ENCODE data around the gene KCNK6. TPM values are rescaled to one million over a fixed set of nuclear protein-coding genes. Genes with fewer than 3 reads are reported as not detected.

Gene KCNK6
- total RNA-seq, 4 donors from 2014 or later = 7.4 to 19.3 (median 12.3) TPM

GRCh38 chr19:38289955-38290354 lies 29.7 kb upstream of the KCNK6 start:
- Histone ChIP-seq H3K27ac (no peak overlapping the region), H3K36me3 (peaks cover 0 to 69% (median 0%) of the 10 kb centered on the region in 3 donors), H3K27me3 (no peaks in the 10 kb centered on the region), H3K9me3 (no peaks in the 10 kb centered on the region), H3K4me1 (no peaks in the 10 kb centered on the region), H3K4me3 (no peak overlapping the region)
- no peak for DNase-seq
- no peak for TF ChIP-seq POLR2A (IDR thresholded peaks at IDR 0.05)
- no peak for TF ChIP-seq CTCF (IDR thresholded peaks at IDR 0.05)

GRCh38 chr19:38290631-38291147 lies 29.0 kb upstream of the KCNK6 start:
- Histone ChIP-seq H3K4me3 (no peak overlapping the region), H3K27me3 (no peaks in the 10 kb centered on the region), H3K36me3 (peaks cover 0 to 64% (median 0%) of the 10 kb centered on the region in 3 donors), H3K9me3 (no peaks in the 10 kb centered on the region), H3K4me1 (no peaks in the 10 kb centered on the region), H3K27ac (no peak overlapping the region)
- no peak for DNase-seq
- TF ChIP-seq POLR2A (IDR thresholded peaks at IDR 0.05) (no peak), CTCF (IDR thresholded peaks at IDR 0.05) (no peak)

- no peak for TF ChIP-seq CTCF (IDR thresholded peaks at IDR 0.05)
- no peak for DNase-seq
- H3K9me3 ChIP-seq = no peaks in the 10 kb centered on the region
- H3K4me3 ChIP-seq = no peak overlapping the region
- no peaks in the 10 kb centered on the region for H3K4me1 ChIP-seq
- peaks cover 0 to 55% (median 0%) of the 10 kb centered on the region in 3 donors for H3K36me3 ChIP-seq
- no peaks in the 10 kb centered on the region for H3K27me3 ChIP-seq
- no peak overlapping the region for H3K27ac ChIP-seq
Measured at GRCh38 chr19:38291855-38292254, 27.8 kb upstream of the KCNK6 start.

- DNase-seq = no peak
- H3K4me3 ChIP-seq = no peak overlapping the region
- no peaks in the 10 kb centered on the region for H3K9me3 ChIP-seq
- H3K27ac ChIP-seq = no peak overlapping the region
- no peaks in the 10 kb centered on the region for H3K4me1 ChIP-seq
- TF ChIP-seq POLR2A (IDR thresholded peaks at IDR 0.05) (no peak), CTCF (IDR thresholded peaks at IDR 0.05) (no peak)
- peaks cover 0 to 46% (median 0%) of the 10 kb centered on the region in 3 donors for H3K36me3 ChIP-seq
- no peaks in the 10 kb centered on the region for H3K27me3 ChIP-seq
Measured at GRCh38 chr19:38293281-38293680, 26.4 kb upstream of the KCNK6 start.

GRCh38 chr19:38294090-38294489 lies 25.6 kb upstream of the KCNK6 start:
- TF ChIP-seq POLR2A (IDR thresholded peaks at IDR 0.05) = no peak
- TF ChIP-seq CTCF (IDR thresholded peaks at IDR 0.05) = no peak

More at GRCh38 chr19:38294090-38294489, 25.6 kb upstream of the KCNK6 start:
- no peak for DNase-seq
- H3K27ac ChIP-seq = no peak overlapping the region
- H3K4me1 ChIP-seq = no peaks in the 10 kb centered on the region
- H3K4me3 ChIP-seq = no peak overlapping the region
- H3K27me3 ChIP-seq = no peaks in the 10 kb centered on the region
- no peaks in the 10 kb centered on the region for H3K9me3 ChIP-seq
- peaks cover 0 to 38% (median 0%) of the 10 kb centered on the region in 3 donors for H3K36me3 ChIP-seq
